ENCODE results near the gene KCNK3. TPM values are rescaled to one million over a fixed set of nuclear protein-coding genes. Genes with fewer than 3 reads are reported as not detected.
A peak's percentile ranks its signal among the peaks of the same experiment; 100 is the strongest.

Gene KCNK3
- total and polyA plus RNA-seq, 7 experiments from 2014 or later: not detected

DNA sequence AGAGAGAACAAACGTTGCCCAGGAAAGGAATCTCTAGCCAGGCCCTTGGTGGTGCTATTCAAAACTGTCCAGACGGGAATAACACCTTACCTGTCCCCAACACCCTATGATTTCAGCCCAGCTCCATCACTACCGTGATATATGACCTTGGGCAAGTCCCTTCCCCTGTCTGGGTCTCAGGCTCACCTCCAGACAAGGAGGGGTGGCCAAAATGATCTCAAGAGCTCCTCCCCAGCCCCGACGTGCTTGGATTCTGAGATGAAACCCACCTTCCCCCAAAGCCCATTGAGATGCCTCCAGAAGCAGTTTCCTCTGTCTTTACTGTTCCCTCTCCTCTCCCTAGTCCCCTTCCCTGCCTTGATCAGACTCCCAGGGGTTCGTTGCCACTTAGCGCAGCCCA lies 1.5 kb downstream of the KCNK3 start:
- Histone ChIP-seq H3K36me3 (ENCODE audit: control insufficient read depth in 2 of 3, insufficient read depth in 3 of 3, low read length in 3 of 3) (no peaks in the 10 kb centered on the region), H3K9me3 (ENCODE audit: control insufficient read depth in 2 of 3, low read length in 3 of 3) (no peaks in the 10 kb centered on the region), H3K4me1 (ENCODE audit: control insufficient read depth in 2 of 2, insufficient read depth in 2 of 2, low read length in 2 of 2) (no peaks in the 10 kb centered on the region), H3K27ac (ENCODE audit: low read depth, low read length) (no peak overlapping the region), H3K4me3 (ENCODE audit: low read length) (no peak overlapping the region), H3K27me3 (ENCODE audit: control insufficient read depth in 2 of 2, insufficient read depth in 2 of 2, low read length in 2 of 2) (peaks cover 5 to 23% of the 10 kb centered on the region in 2 donors)
- Mint-ChIP-seq H3K27me3 (peaks cover 62 to 76% (median 74%) of the 10 kb centered on the region in 5 donors), H3K36me3 (peaks cover 0 to 7% (median 0%) of the 10 kb centered on the region in 5 donors), H3K4me3 (peak overlapping the region in 4 of 10 donors; percentile 28 to 64 (median 46)), H3K27ac (no peak overlapping the region), H3K4me1 (peaks cover 0 to 11% (median 4%) of the 10 kb centered on the region in 7 donors), H3K9me3 (peaks cover 0 to 14% (median 0%) of the 10 kb centered on the region in 11 donors)
- DNase-seq (no peak), ATAC-seq (no peak)
- intact Hi-C loops (cut with micrococcal nuclease): no loop called here
- CTCF ChIA-PET: no interaction called here
- POLR2A ChIA-PET: no interaction called here

DNA sequence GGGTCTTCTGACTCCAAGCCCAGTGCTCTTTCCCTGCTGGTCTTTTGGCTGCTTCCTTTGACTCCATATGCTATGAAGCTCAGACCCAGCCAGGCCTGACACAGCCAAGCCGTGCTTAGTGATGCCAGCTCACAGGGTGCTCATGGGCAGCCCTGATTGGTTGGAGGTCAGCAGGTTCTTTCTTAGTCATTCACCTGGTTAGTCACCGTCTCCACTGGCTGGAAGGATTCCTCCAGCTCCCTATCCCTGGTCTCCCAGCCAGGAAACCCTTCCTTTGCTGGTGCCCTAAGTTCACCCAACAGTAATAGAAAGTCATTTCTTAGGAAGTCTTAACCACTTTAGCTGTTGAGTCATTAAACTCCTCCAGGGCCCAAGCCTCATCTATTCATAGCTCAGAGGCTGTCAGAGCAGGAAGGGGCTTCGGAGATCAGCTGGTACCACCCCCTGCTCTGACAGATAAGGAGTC lies 3.9 kb downstream of the KCNK3 start:
- Histone ChIP-seq H3K4me3 (ENCODE audit: low read length) (no peak overlapping the region), H3K27me3 (ENCODE audit: control insufficient read depth in 2 of 2, insufficient read depth in 2 of 2, low read length in 2 of 2) (peaks cover 5 to 23% of the 10 kb centered on the region in 2 donors), H3K36me3 (ENCODE audit: control insufficient read depth in 2 of 3, insufficient read depth in 3 of 3, low read length in 3 of 3) (no peaks in the 10 kb centered on the region), H3K9me3 (ENCODE audit: control insufficient read depth in 2 of 3, low read length in 3 of 3) (no peaks in the 10 kb centered on the region), H3K27ac (ENCODE audit: low read depth, low read length) (no peak overlapping the region), H3K4me1 (ENCODE audit: control insufficient read depth in 2 of 2, insufficient read depth in 2 of 2, low read length in 2 of 2) (no peaks in the 10 kb centered on the region)
- H3K27me3 Mint-ChIP-seq: peaks cover 49 to 70% (median 62%) of the 10 kb centered on the region in 5 donors
- ATAC-seq: no peak
- H3K9me3 Mint-ChIP-seq: peaks cover 0 to 14% (median 0%) of the 10 kb centered on the region in 11 donors
- H3K36me3 Mint-ChIP-seq: peaks cover 0 to 7% (median 0%) of the 10 kb centered on the region in 5 donors
- CTCF ChIA-PET: no interaction called here
- intact Hi-C loops (cut with micrococcal nuclease): no loop called here
- no peak overlapping the region for H3K4me3 Mint-ChIP-seq
- H3K4me1 Mint-ChIP-seq: peaks cover 0 to 11% (median 4%) of the 10 kb centered on the region in 7 donors
- POLR2A ChIA-PET: no interaction called here
- DNase-seq: no peak
- no peak overlapping the region for H3K27ac Mint-ChIP-seq

DNA sequence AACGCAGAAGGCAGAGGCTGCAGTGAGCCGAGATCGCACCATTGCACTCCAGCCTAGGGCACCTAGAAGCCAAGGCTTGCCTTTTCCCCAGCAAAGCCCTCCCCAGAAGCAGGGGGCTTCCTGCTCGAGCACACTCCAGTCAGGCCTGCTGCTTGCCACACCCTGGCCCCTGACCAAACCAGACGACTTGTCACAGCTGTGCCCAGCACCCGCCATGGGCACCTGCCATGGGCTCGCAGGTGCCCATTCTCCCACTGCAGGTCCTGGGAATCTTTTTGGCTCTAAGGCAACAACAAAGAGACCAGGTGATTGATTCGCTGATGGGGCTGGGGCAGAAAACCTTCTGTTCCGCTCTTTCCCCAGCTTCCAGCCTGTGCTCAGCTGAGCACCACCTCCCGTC lies 4.9 kb downstream of the KCNK3 start:
- no peaks in the 10 kb centered on the region for H3K4me1 ChIP-seq (ENCODE audit: control insufficient read depth in 2 of 2, insufficient read depth in 2 of 2, low read length in 2 of 2)
- intact Hi-C loops (cut with micrococcal nuclease): no loop called here
- ATAC-seq: no peak
- Mint-ChIP-seq H3K4me3 (no peak overlapping the region), H3K4me1 (peaks cover 0 to 11% (median 4%) of the 10 kb centered on the region in 7 donors), H3K36me3 (peaks cover 0 to 7% (median 0%) of the 10 kb centered on the region in 5 donors), H3K9me3 (peaks cover 0 to 12% (median 0%) of the 10 kb centered on the region in 11 donors), H3K27me3 (peaks cover 39 to 70% (median 55%) of the 10 kb centered on the region in 5 donors), H3K27ac (no peak overlapping the region)
- H3K4me3 ChIP-seq (ENCODE audit: low read length): no peak overlapping the region
- DNase-seq: no peak
- H3K27ac ChIP-seq (ENCODE audit: low read depth, low read length): no peak overlapping the region
- H3K27me3 ChIP-seq (ENCODE audit: control insufficient read depth in 2 of 2, insufficient read depth in 2 of 2, low read length in 2 of 2): peaks cover 5 to 23% of the 10 kb centered on the region in 2 donors
- CTCF ChIA-PET: interaction anchor here (0.7 kb wide), 1 partner anchor 581 kb away, joined by 3 read pairs; no protein-coding TSS in a partner anchor
- H3K36me3 ChIP-seq (ENCODE audit: control insufficient read depth in 2 of 3, insufficient read depth in 3 of 3, low read length in 3 of 3): no peaks in the 10 kb centered on the region
- H3K9me3 ChIP-seq (ENCODE audit: control insufficient read depth in 2 of 3, low read length in 3 of 3): no peaks in the 10 kb centered on the region
- POLR2A ChIA-PET: no interaction called here

DNA sequence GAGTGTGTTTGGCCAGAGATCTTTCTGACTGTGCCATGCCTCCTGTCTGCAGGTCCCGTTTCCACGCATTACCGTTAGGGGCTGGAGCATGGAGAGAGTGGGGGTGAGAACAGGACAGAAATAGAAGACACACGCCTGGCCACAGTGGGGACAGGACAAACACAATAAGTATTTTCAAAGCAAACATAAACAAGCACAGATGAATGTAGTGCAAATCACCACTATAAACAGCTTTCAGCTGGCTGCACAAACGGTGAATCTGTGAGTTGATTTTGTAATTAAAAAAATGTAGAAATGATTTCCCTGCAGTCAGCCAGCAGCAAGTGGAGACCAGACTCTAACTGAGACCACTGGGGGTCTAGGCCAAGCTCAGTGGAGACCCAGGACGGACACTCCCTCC lies 6.8 kb downstream of the KCNK3 start:
- peaks cover 0 to 10% (median 0%) of the 10 kb centered on the region in 11 donors for H3K9me3 Mint-ChIP-seq
- POLR2A ChIA-PET: no interaction called here
- H3K27me3 ChIP-seq (ENCODE audit: control insufficient read depth in 2 of 2, insufficient read depth in 2 of 2, low read length in 2 of 2): peaks cover 4 to 14% of the 10 kb centered on the region in 2 donors
- peaks cover 29 to 61% (median 51%) of the 10 kb centered on the region in 5 donors for H3K27me3 Mint-ChIP-seq
- H3K4me1 Mint-ChIP-seq: peaks cover 0 to 8% (median 4%) of the 10 kb centered on the region in 7 donors
- no peak overlapping the region for H3K27ac ChIP-seq (ENCODE audit: low read depth, low read length)
- H3K4me3 ChIP-seq (ENCODE audit: low read length): no peak overlapping the region
- CTCF ChIA-PET: no interaction called here
- no peak for DNase-seq
- intact Hi-C loops (cut with micrococcal nuclease): no loop called here
- no peak for ATAC-seq
- no peaks in the 10 kb centered on the region for H3K4me1 ChIP-seq (ENCODE audit: control insufficient read depth in 2 of 2, insufficient read depth in 2 of 2, low read length in 2 of 2)
- no peaks in the 10 kb centered on the region for H3K36me3 ChIP-seq (ENCODE audit: control insufficient read depth in 2 of 3, insufficient read depth in 3 of 3, low read length in 3 of 3)
- no peak overlapping the region for H3K27ac Mint-ChIP-seq
- no peaks in the 10 kb centered on the region for H3K9me3 ChIP-seq (ENCODE audit: control insufficient read depth in 2 of 3, low read length in 3 of 3)
- peaks cover 0 to 7% (median 0%) of the 10 kb centered on the region in 5 donors for H3K36me3 Mint-ChIP-seq
- no peak overlapping the region for H3K4me3 Mint-ChIP-seq

GRCh38 chr2:26700078-26700477 lies 7.6 kb downstream of the KCNK3 start:
- Mint-ChIP-seq H3K36me3 (peaks cover 0 to 2% (median 0%) of the 10 kb centered on the region in 5 donors), H3K27me3 (peaks cover 21 to 53% (median 43%) of the 10 kb centered on the region in 5 donors), H3K9me3 (peaks cover 0 to 6% (median 0%) of the 10 kb centered on the region in 11 donors), H3K27ac (no peak overlapping the region), H3K4me3 (no peak overlapping the region), H3K4me1 (peaks cover 0 to 4% (median 0%) of the 10 kb centered on the region in 7 donors)
- intact Hi-C loops (cut with micrococcal nuclease): no loop called here
- no peaks in the 10 kb centered on the region for H3K36me3 ChIP-seq (ENCODE audit: control insufficient read depth in 2 of 3, insufficient read depth in 3 of 3, low read length in 3 of 3)
- no peak overlapping the region for H3K27ac ChIP-seq (ENCODE audit: low read depth, low read length)
- ChIA-PET CTCF (no interaction called here), POLR2A (no interaction called here)
- H3K4me1 ChIP-seq (ENCODE audit: control insufficient read depth in 2 of 2, insufficient read depth in 2 of 2, low read length in 2 of 2): no peaks in the 10 kb centered on the region
- ATAC-seq (no peak), DNase-seq (no peak)
- no peak overlapping the region for H3K4me3 ChIP-seq (ENCODE audit: low read length)
- peaks cover 0 to 6% of the 10 kb centered on the region in 2 donors for H3K27me3 ChIP-seq (ENCODE audit: control insufficient read depth in 2 of 2, insufficient read depth in 2 of 2, low read length in 2 of 2)
- H3K9me3 ChIP-seq (ENCODE audit: control insufficient read depth in 2 of 3, low read length in 3 of 3): no peaks in the 10 kb centered on the region

DNA sequence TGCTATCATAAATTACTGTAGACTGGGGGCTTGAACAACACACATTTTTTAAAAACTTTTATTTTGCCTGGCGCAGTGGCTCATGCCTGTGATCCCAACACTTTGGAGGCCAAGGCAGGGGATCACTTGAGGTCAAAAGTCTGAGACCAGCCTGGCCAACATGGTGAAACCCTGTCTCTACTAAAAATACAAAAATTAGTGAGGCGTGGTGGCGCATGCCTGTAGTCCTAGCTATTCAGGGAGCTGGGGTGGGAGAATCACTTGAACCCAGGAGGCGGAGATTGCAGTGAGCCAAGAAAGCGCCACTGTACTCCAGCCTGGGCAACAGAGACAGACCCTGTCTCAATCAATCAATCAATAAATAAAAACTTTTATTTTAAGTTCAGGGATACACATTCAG lies 9.1 kb downstream of the KCNK3 start:
- ChIA-PET POLR2A (no interaction called here), CTCF (no interaction called here)
- H3K27ac Mint-ChIP-seq: no peak overlapping the region
- ATAC-seq (no peak), DNase-seq (no peak)
- no peaks in the 10 kb centered on the region for H3K9me3 ChIP-seq (ENCODE audit: control insufficient read depth in 2 of 3, low read length in 3 of 3)
- no peaks in the 10 kb centered on the region for H3K27me3 ChIP-seq (ENCODE audit: control insufficient read depth in 2 of 2, insufficient read depth in 2 of 2, low read length in 2 of 2)
- H3K27ac ChIP-seq (ENCODE audit: low read depth, low read length): no peak overlapping the region
- H3K36me3 Mint-ChIP-seq: no peaks in the 10 kb centered on the region
- H3K4me1 ChIP-seq (ENCODE audit: control insufficient read depth in 2 of 2, insufficient read depth in 2 of 2, low read length in 2 of 2): no peaks in the 10 kb centered on the region
- no peaks in the 10 kb centered on the region for H3K36me3 ChIP-seq (ENCODE audit: control insufficient read depth in 2 of 3, insufficient read depth in 3 of 3, low read length in 3 of 3)
- H3K4me3 Mint-ChIP-seq: no peak overlapping the region
- intact Hi-C loops (cut with micrococcal nuclease): no loop called here
- no peak overlapping the region for H3K4me3 ChIP-seq (ENCODE audit: low read length)
- peaks cover 10 to 40% (median 31%) of the 10 kb centered on the region in 5 donors for H3K27me3 Mint-ChIP-seq
- H3K4me1 Mint-ChIP-seq: peaks cover 0 to 4% (median 0%) of the 10 kb centered on the region in 7 donors
- H3K9me3 Mint-ChIP-seq: no peaks in the 10 kb centered on the region

GRCh38 chr2:26702025-26702424 lies 9.5 kb downstream of the KCNK3 start:
- no peaks in the 10 kb centered on the region for H3K36me3 Mint-ChIP-seq
- no peaks in the 10 kb centered on the region for H3K27me3 ChIP-seq (ENCODE audit: control insufficient read depth in 2 of 2, insufficient read depth in 2 of 2, low read length in 2 of 2)
- H3K4me1 Mint-ChIP-seq: peaks cover 0 to 4% (median 0%) of the 10 kb centered on the region in 7 donors
- no peaks in the 10 kb centered on the region for H3K4me1 ChIP-seq (ENCODE audit: control insufficient read depth in 2 of 2, insufficient read depth in 2 of 2, low read length in 2 of 2)
- no peak overlapping the region for H3K4me3 Mint-ChIP-seq
- no peak overlapping the region for H3K4me3 ChIP-seq (ENCODE audit: low read length)
- H3K36me3 ChIP-seq (ENCODE audit: control insufficient read depth in 2 of 3, insufficient read depth in 3 of 3, low read length in 3 of 3): no peaks in the 10 kb centered on the region
- DNase-seq (no peak), ATAC-seq (no peak)
- POLR2A ChIA-PET: no interaction called here
- CTCF ChIA-PET: no interaction called here
- H3K27me3 Mint-ChIP-seq: peaks cover 8 to 35% (median 26%) of the 10 kb centered on the region in 5 donors
- H3K27ac Mint-ChIP-seq: no peak overlapping the region
- H3K9me3 ChIP-seq (ENCODE audit: control insufficient read depth in 2 of 3, low read length in 3 of 3): no peaks in the 10 kb centered on the region
- intact Hi-C loops (cut with micrococcal nuclease): no loop called here
- H3K9me3 Mint-ChIP-seq: no peaks in the 10 kb centered on the region
- no peak overlapping the region for H3K27ac ChIP-seq (ENCODE audit: low read depth, low read length)
